Ovary (tissue), 3 donors: Measurements from ENCODE around the gene FUBP3.

Experiments used
- CTCF ChIP-seq, 3 donors: fragments of 450-650 bp in 2 of 3; fragments of 200-600 bp in 1 of 3; IDR thresholded peaks; one replicate each; pipeline versions ENCODE4 v1.5.1 to v1.8.0; 2016 to 2022; ENCODE audit warnings: antibody characterized with exemption in 3 of 3, mild to moderate bottlenecking in 1 of 3
- POLR2A ChIP-seq: fragments of 450-650 bp; IDR thresholded peaks from one replicate; pipeline ENCODE4 v1.6.1; 2017; ENCODE audit warnings: antibody characterized with exemption, mild to moderate bottlenecking, moderate library complexity
- donor health status: DM: no; HTN: no; CAD: no.

- TF ChIP-seq POLR2A (no peak), CTCF (IDR thresholded peaks at IDR 0.05) (no peak)
Measured at GRCh38 chr9:130668659-130669058, 89.3 kb downstream of the FUBP3 start.
